Placental pericyte (primary cell): ENCODE results near the gene TRIM77. TPM values are rescaled to one million over a fixed set of nuclear protein-coding genes. Genes with fewer than 3 reads are reported as not detected.

ENCODE experiments used
- small RNA-seq: library from RNA; depleted of rRNA; stranded (forward); fragments of <200 nt; gene quantifications from one replicate; pipeline ENCODE3, GENCODE V24; 2012; ENCODE audit warnings: low replicate concordance
- total RNA-seq: library from RNA; depleted of rRNA; stranded (reverse); fragments of >200 nt; gene quantifications from 2 replicates; pipeline ENCODE4 v1.2.3, GENCODE V29; 2012

TRIM77 gene
- not detected in 2 replicates for total RNA-seq

GRCh38 chr11:89709999-89710398 is at the start of gene TRIM77:
Gene TRIM77 (plus strand): TSS chr11:89710299. CDS start chr11:89710299, 0 bp downstream.

Small RNA genes lying within 50 kb of the gene (small RNA-seq; reads per million reads assigned to genes)
- not detected for gene AP003122.3

Other genes with a start within 250 kb of the TRIM77 start
- gene NOX4, start 218.9 kb upstream of the TRIM77 start, total RNA-seq = 0.66 and 18.5 TPM in 2 replicates
- gene TRIM49, start 98.3 kb downstream of the TRIM77 start, total RNA-seq = not detected in 2 replicates
- gene TRIM64B, start 168.2 kb downstream of the TRIM77 start, total RNA-seq = not detected in 2 replicates
- gene TRIM49D1, start 211.9 kb downstream of the TRIM77 start, total RNA-seq = not detected in 2 replicates
- gene TRIM49D2, start 213.8 kb downstream of the TRIM77 start, total RNA-seq = not detected in 2 replicates